LNCAP (cell line): ENCODE results near the gene DYDC2.

ENCODE experiments used
- TF ChIP-seq, protein P1 (sequence below): fragments of 450-650 bp; IDR thresholded peaks from 2 replicates; pipeline ENCODE4 v1.5.1; 2017; ENCODE audit warnings: mild to moderate bottlenecking

The DYDC2 gene

DNA sequence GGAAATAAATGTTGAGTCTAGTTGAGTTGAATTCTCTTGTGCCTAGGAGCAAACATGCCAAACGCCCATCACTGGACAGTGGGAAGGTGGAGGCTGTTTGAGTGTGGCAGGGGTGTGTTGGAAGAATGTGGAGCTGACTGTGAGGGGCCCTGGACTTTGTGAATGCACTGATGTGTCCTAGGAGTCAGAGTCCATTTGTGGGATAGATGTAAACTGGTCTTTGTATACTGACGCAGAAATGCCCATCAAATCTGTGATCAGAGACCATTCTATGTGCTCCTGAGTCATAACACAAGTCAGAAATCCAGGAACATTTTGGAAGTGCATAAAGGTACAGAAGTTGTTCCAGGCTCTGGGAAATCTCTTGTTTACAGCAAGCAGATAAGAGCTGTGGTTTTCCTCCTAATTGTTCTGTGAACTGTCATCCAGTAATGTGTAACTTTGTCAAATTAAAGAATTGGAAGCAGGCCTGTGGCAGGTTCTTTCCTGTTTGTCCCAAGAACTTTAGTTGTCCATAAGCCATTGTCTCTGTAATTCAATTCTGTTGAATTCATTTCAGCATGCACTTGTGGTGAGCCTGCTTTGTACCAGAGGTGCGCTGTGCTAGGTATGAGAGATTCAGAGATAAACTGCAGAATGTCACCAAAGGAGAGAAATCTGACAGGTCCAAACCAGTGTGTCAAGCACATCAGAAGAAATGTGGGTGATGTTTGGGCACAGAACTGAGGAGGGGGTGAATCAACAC, 59.3 kb downstream of the DYDC2 start:
- TF ChIP-seq, protein P1, sequence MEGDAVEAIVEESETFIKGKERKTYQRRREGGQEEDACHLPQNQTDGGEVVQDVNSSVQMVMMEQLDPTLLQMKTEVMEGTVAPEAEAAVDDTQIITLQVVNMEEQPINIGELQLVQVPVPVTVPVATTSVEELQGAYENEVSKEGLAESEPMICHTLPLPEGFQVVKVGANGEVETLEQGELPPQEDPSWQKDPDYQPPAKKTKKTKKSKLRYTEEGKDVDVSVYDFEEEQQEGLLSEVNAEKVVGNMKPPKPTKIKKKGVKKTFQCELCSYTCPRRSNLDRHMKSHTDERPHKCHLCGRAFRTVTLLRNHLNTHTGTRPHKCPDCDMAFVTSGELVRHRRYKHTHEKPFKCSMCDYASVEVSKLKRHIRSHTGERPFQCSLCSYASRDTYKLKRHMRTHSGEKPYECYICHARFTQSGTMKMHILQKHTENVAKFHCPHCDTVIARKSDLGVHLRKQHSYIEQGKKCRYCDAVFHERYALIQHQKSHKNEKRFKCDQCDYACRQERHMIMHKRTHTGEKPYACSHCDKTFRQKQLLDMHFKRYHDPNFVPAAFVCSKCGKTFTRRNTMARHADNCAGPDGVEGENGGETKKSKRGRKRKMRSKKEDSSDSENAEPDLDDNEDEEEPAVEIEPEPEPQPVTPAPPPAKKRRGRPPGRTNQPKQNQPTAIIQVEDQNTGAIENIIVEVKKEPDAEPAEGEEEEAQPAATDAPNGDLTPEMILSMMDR: no peak

DNA sequence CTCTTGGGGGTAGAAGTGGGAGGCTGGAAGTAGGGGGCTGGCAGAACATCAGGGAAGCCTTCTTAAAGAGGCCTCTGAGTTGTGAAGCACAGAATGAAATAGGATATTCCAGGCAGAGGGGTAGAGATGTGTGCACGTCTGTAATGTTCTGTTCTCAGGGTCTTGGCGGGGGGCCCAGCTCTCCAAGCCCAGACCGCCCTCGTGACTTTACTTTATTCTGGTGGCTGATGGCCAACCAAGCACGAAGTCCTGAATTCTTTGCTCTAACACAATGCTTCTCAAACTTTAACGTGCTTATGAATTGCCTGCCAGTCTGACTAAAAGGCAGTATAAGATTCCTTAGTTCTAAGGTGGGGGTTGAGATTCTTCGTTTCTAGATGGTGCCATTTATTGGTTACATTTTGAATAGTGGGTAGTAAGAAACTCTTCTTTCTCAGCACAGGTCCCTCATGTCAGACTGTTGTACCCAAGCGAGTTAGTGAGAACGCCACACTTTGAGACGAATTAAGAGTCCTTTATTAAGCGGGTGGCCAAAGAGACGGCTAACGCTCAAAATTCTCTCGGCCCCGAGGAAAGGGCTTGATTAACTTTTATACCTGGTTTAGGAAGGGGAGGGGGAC, 60.0 kb downstream of the DYDC2 start:
- TF ChIP-seq, protein P1: no peak
